WTC11 (cell line): ENCODE results near the gene JMJD7. TPM values are rescaled to one million over a fixed set of nuclear protein-coding genes. Genes with fewer than 3 reads are reported as not detected.

Experiments used
- ELF4 ChIP-seq: sonication (generic); formaldehyde crosslinking; IDR thresholded peaks from 2 replicates; pipeline ENCODE4 v1.8.1; 2022; ENCODE audit warnings: low read depth, mild to moderate bottlenecking, moderate library complexity, missing genetic modification reagents
- FOXP1 ChIP-seq: sonication (generic); formaldehyde crosslinking; IDR thresholded peaks from 2 replicates; pipeline ENCODE4 v1.8.0; 2022; ENCODE audit warnings: missing genetic modification reagents, mild to moderate bottlenecking, moderate library complexity, borderline replicate concordance
- OVOL2 ChIP-seq: fragments of 250-450 bp; sonication (Bioruptor Pico); IDR thresholded peaks from 2 replicates; pipeline ENCODE4 v1.9.0; 2021; ENCODE audit warnings: mild to moderate bottlenecking, borderline replicate concordance
- PRRX2 ChIP-seq: fragments of 250-450 bp; sonication (Bioruptor Pico); IDR thresholded peaks from 2 replicates; pipeline ENCODE4 v1.8.0; 2021; ENCODE audit warnings: mild to moderate bottlenecking
- TCF7 ChIP-seq: sonication (generic); formaldehyde crosslinking; IDR thresholded peaks from 2 replicates; pipeline ENCODE4 v1.8.0; 2022; ENCODE audit warnings: mild to moderate bottlenecking, low read depth, missing genetic modification reagents, moderate library complexity
- total RNA-seq: library from RNA; stranded (reverse); gene quantifications from 3 replicates; pipeline ENCODE4 v1.2.3, GENCODE V29; 2021
- TF ChIP-seq, protein P1 (sequence below): sonication (generic); formaldehyde crosslinking; IDR thresholded peaks from 2 replicates; pipeline ENCODE4 v1.8.0; 2023; ENCODE audit warnings: mild to moderate bottlenecking, missing genetic modification reagents
- TF ChIP-seq, protein P2 (sequence below): fragments of 250-450 bp; sonication (Bioruptor Pico); IDR thresholded peaks from 2 replicates; pipeline ENCODE4 v1.9.0; 2021; ENCODE audit warnings: mild to moderate bottlenecking, borderline replicate concordance
- TF ChIP-seq, protein P3 (sequence below): fragments of 250-450 bp; sonication (Bioruptor Pico); IDR thresholded peaks from 2 replicates; pipeline ENCODE4 v1.9.0; 2021; ENCODE audit warnings: mild to moderate bottlenecking
- TF ChIP-seq, protein P4 (sequence below): sonication (generic); formaldehyde crosslinking; IDR thresholded peaks from 2 replicates; pipeline ENCODE4 v1.8.0; 2022; ENCODE audit warnings: mild to moderate bottlenecking, missing genetic modification reagents
- TF ChIP-seq, protein P5 (sequence below): sonication (generic); formaldehyde crosslinking; IDR thresholded peaks from 2 replicates; pipeline ENCODE4 v1.8.1; 2022; ENCODE audit warnings: missing genetic modification reagents, borderline replicate concordance
- TF ChIP-seq, protein P6 (sequence below): sonication (generic); formaldehyde crosslinking; IDR thresholded peaks from 2 replicates; pipeline ENCODE4 v1.8.0; 2022; ENCODE audit warnings: missing genetic modification reagents
- TF ChIP-seq, protein P7 (sequence below): fragments of 200-600 bp; IDR thresholded peaks from 2 replicates; pipeline ENCODE4 v1.8.0; 2022; ENCODE audit warnings: antibody characterized with exemption
- TF ChIP-seq, protein P8 (sequence below): sonication (generic); formaldehyde crosslinking; IDR thresholded peaks from 2 replicates; pipeline ENCODE4 v1.8.0; 2022; ENCODE audit warnings: mild to moderate bottlenecking, missing genetic modification reagents
- TF ChIP-seq, protein P9 (sequence below): sonication (generic); formaldehyde crosslinking; IDR thresholded peaks from 2 replicates; pipeline ENCODE4 v1.8.1; 2023; ENCODE audit warnings: mild to moderate bottlenecking, missing genetic modification reagents, borderline replicate concordance

Gene JMJD7
- total RNA-seq, 1 experiment from 2014 or later, result 19.9 TPM

DNA sequence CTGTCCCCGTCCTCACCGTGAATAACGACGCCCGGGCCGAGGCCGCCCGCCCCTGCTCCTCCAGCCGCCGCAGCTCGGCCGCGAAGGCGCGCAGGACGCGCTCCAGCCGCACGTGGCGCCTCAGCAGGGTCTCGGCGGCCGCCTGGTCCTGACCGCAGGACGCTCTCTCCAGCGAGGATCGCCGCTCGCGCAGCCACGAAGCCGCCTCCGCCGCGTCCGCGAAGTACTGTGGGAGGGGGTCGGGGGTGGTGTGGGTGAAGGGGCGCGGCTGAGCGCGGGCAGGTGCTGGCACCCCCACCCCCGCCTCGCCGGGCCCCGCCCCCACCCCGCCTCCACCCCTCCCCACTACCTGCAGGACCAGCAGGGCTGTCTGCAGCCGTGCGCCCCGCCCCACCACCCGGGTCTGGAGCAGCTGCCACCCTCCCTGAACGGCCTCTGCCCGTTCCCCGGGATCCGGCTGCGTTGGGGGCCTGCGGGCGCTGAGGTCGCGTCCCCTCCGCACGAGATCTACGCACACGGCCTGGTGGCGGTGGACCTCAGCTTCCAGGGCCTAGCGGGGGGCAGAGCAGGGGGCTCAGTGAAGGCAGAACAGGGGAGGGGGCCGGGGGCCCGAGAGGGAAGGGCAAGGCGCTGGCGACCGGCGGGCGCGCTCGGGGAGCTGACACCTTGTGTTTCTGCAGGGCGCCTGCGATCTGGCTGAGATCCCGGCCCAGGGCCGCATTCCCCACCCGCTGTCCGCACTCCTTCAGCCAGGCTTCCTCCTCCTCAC is 54.2 kb downstream of the JMJD7 start (continued):
- TF ChIP-seq, protein P1, sequence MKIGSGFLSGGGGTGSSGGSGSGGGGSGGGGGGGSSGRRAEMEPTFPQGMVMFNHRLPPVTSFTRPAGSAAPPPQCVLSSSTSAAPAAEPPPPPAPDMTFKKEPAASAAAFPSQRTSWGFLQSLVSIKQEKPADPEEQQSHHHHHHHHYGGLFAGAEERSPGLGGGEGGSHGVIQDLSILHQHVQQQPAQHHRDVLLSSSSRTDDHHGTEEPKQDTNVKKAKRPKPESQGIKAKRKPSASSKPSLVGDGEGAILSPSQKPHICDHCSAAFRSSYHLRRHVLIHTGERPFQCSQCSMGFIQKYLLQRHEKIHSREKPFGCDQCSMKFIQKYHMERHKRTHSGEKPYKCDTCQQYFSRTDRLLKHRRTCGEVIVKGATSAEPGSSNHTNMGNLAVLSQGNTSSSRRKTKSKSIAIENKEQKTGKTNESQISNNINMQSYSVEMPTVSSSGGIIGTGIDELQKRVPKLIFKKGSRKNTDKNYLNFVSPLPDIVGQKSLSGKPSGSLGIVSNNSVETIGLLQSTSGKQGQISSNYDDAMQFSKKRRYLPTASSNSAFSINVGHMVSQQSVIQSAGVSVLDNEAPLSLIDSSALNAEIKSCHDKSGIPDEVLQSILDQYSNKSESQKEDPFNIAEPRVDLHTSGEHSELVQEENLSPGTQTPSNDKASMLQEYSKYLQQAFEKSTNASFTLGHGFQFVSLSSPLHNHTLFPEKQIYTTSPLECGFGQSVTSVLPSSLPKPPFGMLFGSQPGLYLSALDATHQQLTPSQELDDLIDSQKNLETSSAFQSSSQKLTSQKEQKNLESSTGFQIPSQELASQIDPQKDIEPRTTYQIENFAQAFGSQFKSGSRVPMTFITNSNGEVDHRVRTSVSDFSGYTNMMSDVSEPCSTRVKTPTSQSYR (CRISPR knock-in tag), result no peak
- TF ChIP-seq FOXP1 (peak; percentile 98), ELF4 (CRISPR knock-in tag) (peak; percentile 77; the same call in 1 of the 2 replicates), OVOL2 (CRISPR knock-in tag) (no peak), PRRX2 (CRISPR knock-in tag) (no peak), TCF7 (CRISPR knock-in tag) (peak; percentile 95)
- TF ChIP-seq, protein P2, sequence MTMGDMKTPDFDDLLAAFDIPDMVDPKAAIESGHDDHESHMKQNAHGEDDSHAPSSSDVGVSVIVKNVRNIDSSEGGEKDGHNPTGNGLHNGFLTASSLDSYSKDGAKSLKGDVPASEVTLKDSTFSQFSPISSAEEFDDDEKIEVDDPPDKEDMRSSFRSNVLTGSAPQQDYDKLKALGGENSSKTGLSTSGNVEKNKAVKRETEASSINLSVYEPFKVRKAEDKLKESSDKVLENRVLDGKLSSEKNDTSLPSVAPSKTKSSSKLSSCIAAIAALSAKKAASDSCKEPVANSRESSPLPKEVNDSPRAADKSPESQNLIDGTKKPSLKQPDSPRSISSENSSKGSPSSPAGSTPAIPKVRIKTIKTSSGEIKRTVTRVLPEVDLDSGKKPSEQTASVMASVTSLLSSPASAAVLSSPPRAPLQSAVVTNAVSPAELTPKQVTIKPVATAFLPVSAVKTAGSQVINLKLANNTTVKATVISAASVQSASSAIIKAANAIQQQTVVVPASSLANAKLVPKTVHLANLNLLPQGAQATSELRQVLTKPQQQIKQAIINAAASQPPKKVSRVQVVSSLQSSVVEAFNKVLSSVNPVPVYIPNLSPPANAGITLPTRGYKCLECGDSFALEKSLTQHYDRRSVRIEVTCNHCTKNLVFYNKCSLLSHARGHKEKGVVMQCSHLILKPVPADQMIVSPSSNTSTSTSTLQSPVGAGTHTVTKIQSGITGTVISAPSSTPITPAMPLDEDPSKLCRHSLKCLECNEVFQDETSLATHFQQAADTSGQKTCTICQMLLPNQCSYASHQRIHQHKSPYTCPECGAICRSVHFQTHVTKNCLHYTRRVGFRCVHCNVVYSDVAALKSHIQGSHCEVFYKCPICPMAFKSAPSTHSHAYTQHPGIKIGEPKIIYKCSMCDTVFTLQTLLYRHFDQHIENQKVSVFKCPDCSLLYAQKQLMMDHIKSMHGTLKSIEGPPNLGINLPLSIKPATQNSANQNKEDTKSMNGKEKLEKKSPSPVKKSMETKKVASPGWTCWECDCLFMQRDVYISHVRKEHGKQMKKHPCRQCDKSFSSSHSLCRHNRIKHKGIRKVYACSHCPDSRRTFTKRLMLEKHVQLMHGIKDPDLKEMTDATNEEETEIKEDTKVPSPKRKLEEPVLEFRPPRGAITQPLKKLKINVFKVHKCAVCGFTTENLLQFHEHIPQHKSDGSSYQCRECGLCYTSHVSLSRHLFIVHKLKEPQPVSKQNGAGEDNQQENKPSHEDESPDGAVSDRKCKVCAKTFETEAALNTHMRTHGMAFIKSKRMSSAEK (CRISPR knock-in tag), result no peak
- TF ChIP-seq, protein P3, sequence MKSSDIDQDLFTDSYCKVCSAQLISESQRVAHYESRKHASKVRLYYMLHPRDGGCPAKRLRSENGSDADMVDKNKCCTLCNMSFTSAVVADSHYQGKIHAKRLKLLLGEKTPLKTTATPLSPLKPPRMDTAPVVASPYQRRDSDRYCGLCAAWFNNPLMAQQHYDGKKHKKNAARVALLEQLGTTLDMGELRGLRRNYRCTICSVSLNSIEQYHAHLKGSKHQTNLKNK (CRISPR knock-in tag), result no peak
- TF ChIP-seq, protein P4, sequence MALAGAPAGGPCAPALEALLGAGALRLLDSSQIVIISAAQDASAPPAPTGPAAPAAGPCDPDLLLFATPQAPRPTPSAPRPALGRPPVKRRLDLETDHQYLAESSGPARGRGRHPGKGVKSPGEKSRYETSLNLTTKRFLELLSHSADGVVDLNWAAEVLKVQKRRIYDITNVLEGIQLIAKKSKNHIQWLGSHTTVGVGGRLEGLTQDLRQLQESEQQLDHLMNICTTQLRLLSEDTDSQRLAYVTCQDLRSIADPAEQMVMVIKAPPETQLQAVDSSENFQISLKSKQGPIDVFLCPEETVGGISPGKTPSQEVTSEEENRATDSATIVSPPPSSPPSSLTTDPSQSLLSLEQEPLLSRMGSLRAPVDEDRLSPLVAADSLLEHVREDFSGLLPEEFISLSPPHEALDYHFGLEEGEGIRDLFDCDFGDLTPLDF (CRISPR knock-in tag), result peak; percentile 90
- TF ChIP-seq, protein P5, sequence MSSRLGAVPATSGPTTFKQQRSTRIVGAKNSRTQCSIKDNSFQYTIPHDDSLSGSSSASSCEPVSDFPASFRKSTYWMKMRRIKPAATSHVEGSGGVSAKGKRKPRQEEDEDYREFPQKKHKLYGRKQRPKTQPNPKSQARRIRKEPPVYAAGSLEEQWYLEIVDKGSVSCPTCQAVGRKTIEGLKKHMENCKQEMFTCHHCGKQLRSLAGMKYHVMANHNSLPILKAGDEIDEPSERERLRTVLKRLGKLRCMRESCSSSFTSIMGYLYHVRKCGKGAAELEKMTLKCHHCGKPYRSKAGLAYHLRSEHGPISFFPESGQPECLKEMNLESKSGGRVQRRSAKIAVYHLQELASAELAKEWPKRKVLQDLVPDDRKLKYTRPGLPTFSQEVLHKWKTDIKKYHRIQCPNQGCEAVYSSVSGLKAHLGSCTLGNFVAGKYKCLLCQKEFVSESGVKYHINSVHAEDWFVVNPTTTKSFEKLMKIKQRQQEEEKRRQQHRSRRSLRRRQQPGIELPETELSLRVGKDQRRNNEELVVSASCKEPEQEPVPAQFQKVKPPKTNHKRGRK (CRISPR knock-in tag), result no peak
- TF ChIP-seq, protein P6, sequence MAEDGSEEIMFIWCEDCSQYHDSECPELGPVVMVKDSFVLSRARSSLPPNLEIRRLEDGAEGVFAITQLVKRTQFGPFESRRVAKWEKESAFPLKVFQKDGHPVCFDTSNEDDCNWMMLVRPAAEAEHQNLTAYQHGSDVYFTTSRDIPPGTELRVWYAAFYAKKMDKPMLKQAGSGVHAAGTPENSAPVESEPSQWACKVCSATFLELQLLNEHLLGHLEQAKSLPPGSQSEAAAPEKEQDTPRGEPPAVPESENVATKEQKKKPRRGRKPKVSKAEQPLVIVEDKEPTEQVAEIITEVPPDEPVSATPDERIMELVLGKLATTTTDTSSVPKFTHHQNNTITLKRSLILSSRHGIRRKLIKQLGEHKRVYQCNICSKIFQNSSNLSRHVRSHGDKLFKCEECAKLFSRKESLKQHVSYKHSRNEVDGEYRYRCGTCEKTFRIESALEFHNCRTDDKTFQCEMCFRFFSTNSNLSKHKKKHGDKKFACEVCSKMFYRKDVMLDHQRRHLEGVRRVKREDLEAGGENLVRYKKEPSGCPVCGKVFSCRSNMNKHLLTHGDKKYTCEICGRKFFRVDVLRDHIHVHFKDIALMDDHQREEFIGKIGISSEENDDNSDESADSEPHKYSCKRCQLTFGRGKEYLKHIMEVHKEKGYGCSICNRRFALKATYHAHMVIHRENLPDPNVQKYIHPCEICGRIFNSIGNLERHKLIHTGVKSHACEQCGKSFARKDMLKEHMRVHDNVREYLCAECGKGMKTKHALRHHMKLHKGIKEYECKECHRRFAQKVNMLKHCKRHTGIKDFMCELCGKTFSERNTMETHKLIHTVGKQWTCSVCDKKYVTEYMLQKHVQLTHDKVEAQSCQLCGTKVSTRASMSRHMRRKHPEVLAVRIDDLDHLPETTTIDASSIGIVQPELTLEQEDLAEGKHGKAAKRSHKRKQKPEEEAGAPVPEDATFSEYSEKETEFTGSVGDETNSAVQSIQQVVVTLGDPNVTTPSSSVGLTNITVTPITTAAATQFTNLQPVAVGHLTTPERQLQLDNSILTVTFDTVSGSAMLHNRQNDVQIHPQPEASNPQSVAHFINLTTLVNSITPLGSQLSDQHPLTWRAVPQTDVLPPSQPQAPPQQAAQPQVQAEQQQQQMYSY, result peak; percentile 67
- TF ChIP-seq, protein P7, sequence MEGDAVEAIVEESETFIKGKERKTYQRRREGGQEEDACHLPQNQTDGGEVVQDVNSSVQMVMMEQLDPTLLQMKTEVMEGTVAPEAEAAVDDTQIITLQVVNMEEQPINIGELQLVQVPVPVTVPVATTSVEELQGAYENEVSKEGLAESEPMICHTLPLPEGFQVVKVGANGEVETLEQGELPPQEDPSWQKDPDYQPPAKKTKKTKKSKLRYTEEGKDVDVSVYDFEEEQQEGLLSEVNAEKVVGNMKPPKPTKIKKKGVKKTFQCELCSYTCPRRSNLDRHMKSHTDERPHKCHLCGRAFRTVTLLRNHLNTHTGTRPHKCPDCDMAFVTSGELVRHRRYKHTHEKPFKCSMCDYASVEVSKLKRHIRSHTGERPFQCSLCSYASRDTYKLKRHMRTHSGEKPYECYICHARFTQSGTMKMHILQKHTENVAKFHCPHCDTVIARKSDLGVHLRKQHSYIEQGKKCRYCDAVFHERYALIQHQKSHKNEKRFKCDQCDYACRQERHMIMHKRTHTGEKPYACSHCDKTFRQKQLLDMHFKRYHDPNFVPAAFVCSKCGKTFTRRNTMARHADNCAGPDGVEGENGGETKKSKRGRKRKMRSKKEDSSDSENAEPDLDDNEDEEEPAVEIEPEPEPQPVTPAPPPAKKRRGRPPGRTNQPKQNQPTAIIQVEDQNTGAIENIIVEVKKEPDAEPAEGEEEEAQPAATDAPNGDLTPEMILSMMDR, result no peak
- TF ChIP-seq, protein P8, sequence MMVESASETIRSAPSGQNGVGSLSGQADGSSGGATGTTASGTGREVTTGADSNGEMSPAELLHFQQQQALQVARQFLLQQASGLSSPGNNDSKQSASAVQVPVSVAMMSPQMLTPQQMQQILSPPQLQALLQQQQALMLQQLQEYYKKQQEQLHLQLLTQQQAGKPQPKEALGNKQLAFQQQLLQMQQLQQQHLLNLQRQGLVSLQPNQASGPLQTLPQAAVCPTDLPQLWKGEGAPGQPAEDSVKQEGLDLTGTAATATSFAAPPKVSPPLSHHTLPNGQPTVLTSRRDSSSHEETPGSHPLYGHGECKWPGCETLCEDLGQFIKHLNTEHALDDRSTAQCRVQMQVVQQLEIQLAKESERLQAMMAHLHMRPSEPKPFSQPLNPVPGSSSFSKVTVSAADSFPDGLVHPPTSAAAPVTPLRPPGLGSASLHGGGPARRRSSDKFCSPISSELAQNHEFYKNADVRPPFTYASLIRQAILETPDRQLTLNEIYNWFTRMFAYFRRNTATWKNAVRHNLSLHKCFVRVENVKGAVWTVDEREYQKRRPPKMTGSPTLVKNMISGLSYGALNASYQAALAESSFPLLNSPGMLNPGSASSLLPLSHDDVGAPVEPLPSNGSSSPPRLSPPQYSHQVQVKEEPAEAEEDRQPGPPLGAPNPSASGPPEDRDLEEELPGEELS (CRISPR knock-in tag), result peak; percentile 98
- TF ChIP-seq, protein P9, sequence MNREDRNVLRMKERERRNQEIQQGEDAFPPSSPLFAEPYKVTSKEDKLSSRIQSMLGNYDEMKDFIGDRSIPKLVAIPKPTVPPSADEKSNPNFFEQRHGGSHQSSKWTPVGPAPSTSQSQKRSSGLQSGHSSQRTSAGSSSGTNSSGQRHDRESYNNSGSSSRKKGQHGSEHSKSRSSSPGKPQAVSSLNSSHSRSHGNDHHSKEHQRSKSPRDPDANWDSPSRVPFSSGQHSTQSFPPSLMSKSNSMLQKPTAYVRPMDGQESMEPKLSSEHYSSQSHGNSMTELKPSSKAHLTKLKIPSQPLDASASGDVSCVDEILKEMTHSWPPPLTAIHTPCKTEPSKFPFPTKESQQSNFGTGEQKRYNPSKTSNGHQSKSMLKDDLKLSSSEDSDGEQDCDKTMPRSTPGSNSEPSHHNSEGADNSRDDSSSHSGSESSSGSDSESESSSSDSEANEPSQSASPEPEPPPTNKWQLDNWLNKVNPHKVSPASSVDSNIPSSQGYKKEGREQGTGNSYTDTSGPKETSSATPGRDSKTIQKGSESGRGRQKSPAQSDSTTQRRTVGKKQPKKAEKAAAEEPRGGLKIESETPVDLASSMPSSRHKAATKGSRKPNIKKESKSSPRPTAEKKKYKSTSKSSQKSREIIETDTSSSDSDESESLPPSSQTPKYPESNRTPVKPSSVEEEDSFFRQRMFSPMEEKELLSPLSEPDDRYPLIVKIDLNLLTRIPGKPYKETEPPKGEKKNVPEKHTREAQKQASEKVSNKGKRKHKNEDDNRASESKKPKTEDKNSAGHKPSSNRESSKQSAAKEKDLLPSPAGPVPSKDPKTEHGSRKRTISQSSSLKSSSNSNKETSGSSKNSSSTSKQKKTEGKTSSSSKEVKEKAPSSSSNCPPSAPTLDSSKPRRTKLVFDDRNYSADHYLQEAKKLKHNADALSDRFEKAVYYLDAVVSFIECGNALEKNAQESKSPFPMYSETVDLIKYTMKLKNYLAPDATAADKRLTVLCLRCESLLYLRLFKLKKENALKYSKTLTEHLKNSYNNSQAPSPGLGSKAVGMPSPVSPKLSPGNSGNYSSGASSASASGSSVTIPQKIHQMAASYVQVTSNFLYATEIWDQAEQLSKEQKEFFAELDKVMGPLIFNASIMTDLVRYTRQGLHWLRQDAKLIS (CRISPR knock-in tag), result no peak
